Activated T-cell treated with anti-CD3 and anti-CD28 coated beads for 48 hours (primary cell): ENCODE data around the gene KCNN2.

Experiments used
- DNase-seq: peaks from one replicate; pipeline ENCODE4 v3.0.0-alpha.2; 2020; ENCODE audit warnings: low read depth

Gene KCNN2

DNA sequence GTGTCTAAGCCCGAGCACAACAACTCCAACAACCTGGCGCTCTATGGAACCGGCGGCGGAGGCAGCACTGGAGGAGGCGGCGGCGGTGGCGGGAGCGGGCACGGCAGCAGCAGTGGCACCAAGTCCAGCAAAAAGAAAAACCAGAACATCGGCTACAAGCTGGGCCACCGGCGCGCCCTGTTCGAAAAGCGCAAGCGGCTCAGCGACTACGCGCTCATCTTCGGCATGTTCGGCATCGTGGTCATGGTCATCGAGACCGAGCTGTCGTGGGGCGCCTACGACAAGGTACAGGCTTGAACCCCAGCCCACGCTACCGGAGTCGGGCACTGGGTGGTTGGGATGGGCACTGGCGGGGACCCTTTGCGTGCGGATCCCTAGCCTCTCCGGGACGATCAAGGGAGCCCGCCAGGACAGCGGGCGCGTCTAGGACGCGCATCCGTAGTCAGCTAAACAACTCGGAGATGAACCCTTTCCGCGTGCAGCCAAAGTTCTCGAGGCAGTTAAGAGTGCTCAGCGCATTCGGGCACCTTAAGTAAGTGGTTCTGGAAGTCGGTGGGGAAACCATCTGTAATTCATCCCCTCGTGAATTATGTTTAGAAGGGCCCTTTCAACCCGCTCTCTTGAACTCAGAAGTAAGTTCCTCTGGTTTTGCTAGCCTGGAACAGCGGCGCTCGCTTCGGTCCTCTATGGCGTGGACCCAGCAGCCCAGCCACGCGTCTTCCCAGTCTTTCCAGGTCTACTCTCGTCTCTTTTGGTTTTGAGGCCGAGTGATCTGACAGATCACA is 1.3 kb downstream of the KCNN2 start:
- DNase-seq: no peak

DNA sequence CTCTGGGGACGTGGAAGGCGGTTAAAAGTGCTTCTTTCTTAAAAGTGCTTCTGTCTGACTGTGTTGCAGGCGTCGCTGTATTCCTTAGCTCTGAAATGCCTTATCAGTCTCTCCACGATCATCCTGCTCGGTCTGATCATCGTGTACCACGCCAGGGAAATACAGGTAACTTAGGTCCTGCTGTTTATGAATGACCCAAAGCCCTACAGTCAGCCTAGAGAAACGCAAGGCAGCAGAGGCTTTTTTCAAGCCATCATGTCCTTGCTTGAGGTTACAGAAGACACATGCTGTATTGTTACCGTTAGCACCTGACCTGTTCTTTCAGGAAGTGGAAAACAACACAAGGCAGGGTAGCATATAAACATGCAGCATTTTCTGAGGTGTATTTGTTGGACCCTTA is 2.0 kb downstream of the KCNN2 start:
- DNase-seq: no peak

DNA sequence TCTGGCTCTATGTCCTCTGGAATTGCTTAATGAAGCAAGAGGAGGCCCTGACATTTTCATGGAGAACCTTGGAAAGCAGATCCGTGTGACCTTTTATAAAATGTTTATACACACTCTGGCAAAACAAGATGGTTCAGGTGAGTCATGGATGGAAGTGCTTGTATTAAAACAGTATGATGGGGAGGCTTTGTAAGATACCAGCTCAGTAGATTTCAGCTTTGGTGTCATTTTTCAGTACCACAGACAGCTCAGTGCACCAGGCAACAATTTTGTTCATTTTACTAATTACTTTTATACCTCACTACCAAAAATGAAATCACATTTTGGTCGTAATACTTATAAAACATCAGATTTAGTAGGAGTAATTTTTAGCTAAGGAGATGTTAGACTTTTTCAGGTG is 5.2 kb downstream of the KCNN2 start:
- DNase-seq: no peak

DNA sequence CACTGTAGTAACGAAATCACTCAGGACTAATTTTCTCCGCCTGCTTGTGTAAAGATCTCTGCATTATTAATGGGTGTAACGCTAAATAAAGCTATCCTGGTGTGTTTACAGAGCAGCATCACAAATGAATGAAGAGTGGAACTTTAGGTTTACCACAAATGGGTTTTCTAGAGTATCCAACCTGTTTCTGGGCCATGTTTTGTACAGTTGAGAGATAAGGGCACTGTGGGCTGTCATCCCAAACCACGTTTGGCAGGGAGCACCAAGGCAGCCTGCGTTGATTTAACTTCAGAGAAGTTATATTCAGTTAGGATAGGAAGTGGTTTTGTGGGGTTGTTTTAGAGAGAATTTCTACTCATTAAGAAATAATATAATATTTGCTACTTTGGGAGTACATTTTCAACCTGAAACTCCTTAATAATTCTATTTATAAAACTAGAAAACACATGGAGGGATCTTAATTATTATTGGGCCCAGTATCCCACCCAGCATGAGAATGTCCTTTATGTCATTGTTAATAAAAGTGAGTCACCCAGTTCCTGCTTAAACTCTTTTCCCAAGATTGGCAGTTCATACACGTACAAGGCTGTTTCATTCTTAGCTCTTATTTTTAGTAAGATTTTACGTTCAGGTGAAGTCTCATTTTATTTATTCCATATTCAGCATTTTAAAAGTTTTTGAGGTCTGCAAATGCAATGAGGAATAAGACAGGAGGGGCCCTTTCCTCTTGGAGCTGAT is 8.0 kb downstream of the KCNN2 start:
- DNase-seq: no peak

GRCh38 chr5:114377050-114377844 is 15.4 kb downstream of the KCNN2 start:
- no peak for DNase-seq

DNA sequence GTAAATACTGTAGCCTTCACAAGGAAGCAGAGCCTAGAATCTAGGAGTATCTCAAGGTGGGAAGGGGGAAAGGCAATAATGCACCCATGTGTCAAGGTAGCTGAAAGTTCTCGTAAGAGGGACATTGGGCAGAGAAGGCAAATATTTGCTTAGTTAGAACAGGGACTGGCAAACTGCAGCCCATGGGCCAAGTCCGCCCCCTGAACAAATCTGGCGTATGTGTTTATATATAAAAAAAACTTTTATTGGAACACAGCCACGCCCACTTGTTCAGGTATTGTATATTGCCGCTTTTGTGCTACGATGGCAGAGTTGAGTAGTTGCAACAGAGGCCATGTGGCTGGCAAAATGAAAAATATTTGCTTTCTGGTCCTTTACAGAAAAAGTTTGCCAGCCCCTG is 16.1 kb downstream of the KCNN2 start:
- no peak for DNase-seq

DNA sequence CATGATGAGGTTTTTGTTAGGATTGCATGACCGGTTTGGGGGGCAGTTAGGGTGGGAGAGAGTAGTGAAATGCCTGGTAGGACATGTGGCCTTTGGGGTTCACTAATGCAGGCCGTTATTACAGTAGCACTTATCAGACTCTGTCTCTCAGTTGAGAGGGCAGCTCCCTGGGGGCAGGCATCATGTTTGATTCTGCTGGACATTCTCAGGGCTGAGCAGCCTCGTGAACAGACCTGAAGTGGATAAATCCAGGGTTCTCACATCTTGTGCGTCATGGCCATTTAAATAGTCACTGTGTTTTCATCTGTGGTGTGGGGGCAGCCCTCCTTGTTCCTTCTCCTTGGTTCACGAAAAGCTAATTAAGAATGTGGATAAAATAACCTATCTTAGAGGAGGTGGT is 18.9 kb downstream of the KCNN2 start:
- DNase-seq: no peak

- DNase-seq: no peak
Observed at GRCh38 chr5:114387433-114387832, 25.6 kb downstream of the KCNN2 start.

- no peak for DNase-seq
Observed at GRCh38 chr5:114390431-114390830, 28.6 kb downstream of the KCNN2 start.

DNA sequence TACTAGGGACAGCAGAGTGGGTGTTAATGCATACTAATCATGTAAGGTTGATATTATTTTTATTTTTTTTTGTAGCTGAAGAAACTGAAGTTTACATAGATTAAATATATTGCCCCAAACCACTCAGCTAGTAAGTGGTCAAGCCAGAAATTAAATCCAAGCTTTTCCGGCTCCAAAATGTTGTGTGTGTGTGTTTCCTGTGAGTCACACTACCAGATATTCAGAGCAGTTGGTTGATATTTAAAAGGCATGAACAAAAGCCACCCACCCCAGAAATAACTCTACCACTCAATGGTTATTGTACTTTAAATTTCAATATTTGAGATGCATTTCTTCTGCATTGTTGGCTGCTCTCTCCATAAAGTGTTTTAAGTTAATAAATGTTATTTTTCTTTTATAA is 29.5 kb downstream of the KCNN2 start:
- DNase-seq: no peak

- no peak for DNase-seq
Observed at GRCh38 chr5:114393159-114393558, 31.3 kb downstream of the KCNN2 start.

DNA sequence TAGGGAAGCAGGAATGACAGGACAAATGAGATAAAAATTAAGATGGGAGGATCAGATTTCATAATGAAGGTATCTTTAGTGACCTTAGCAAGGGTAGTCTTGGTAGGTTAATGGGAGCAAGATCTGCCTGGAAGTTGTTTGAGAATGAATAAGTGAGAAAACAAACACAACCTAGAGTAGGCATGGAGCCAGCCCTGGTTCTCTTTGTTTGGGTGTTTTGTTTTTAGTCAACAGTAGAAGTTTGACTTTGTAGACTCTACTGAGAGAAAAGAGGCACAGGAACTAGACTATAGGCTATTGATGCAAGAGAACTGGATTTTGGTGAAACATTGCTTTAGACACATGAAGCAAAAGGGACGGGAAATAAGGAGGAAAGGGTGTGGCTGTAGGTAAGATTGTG is 40.3 kb downstream of the KCNN2 start:
- DNase-seq: no peak

- no peak for DNase-seq
Observed at GRCh38 chr5:114407783-114408182, 45.9 kb downstream of the KCNN2 start.

DNA sequence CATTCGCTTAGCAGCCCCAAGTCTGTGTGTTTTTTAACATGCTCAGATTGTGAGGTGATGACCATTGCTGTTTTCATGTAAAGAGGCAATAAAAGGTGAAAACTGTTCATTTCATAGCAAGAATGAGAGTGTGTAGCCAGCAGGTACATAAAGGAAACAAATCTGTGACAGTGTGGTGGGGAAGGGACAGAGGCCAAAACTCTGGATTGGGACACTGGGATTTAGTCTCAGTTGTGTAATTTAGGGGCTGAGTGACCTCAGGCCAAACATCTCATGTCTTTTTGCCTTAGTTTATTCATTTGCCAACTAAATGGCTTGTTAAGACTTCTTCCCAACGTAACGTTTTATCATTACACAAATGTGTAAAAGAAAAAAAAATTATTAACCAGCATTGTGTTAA is 47.0 kb downstream of the KCNN2 start:
- no peak for DNase-seq

GRCh38 chr5:114411380-114411931 is 49.6 kb downstream of the KCNN2 start:
- no peak for DNase-seq

DNA sequence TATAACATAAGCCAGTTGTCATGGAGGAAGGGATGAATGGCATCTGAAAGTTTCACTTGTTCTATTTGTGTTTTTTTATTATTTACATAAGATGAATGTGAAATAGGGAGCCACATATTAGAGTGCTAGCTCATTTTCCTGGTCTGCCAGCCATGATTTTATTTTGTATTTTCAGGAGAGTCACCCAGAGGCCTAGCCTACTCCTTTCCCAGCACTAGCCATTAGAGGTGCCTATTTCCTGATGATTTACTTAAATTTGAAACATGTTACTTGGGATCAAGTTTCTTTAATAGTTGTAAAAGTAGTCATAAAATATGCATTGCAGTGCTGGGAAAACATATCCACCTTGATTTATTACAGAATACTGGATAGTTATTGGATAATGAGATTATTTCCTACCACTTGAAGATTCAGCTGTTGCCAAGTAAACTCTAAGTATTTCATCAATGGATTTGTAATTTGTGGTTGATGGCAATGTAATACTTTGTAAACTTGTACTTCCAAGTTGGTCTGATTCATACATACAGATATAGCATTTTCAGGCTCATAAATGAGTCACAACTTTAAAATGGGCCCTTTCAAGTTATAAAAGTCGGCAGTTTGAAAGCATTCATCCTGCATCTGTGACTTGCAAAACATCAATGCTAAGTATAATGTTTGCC is 50.8 kb downstream of the KCNN2 start:
- no peak for DNase-seq

- DNase-seq: no peak
Observed at GRCh38 chr5:114415760-114416159, 53.9 kb downstream of the KCNN2 start.

GRCh38 chr5:114416254-114416653 is 54.4 kb downstream of the KCNN2 start:
- DNase-seq: no peak

GRCh38 chr5:114417519-114417918 is 55.6 kb downstream of the KCNN2 start:
- DNase-seq: no peak

- no peak for DNase-seq
Observed at GRCh38 chr5:114418176-114419066, 56.6 kb downstream of the KCNN2 start.

GRCh38 chr5:114419067-114419388 is 57.2 kb downstream of the KCNN2 start:
- no peak for DNase-seq
